Activated naive CD8-positive, alpha-beta T cell treated with anti-CD3 and anti-CD28 coated beads, Interleukin-2, amount 10 ng/mL, durations not matched to agents 7 days and 5 days (primary cell): ENCODE data around the gene OR4D10. TPM values are rescaled to one million over a fixed set of nuclear protein-coding genes. Genes with fewer than 3 reads are reported as not detected.
"Not testable (repeated sequence)": the region's sequence is repeated elsewhere in the genome, so short reads cannot be mapped to it uniquely, and the experiment has no call there.

Experiments
- ATAC-seq: fragments of 150-1000 bp; cut with Tn5 transposase; one replicate; pipeline ENCODE4 v1.10.0; 2021; ENCODE audit warnings: low read depth, moderate library complexity
- POLR2A ChIA-PET: fragments of 350-600 bp; sonication (Branson Sonifier 250); formaldehyde crosslinking; loops from one replicate; lab custom pipeline; 2021; ENCODE audit warnings: antibody characterized with exemption; lab: Charles Lee
- DNase-seq: peaks from one replicate; pipeline ENCODE4 v3.0.0; 2021
- H3K27ac Mint-ChIP-seq: one replicate; pipeline ENCODE4 v1.8.0; 2022; ENCODE audit warnings: mild to moderate bottlenecking, mixed read lengths
- H3K27me3 Mint-ChIP-seq: one replicate; pipeline ENCODE4 v1.8.0; 2022; ENCODE audit warnings: mild to moderate bottlenecking, moderate library complexity, mixed read lengths
- H3K36me3 Mint-ChIP-seq: one replicate; pipeline ENCODE4 v1.8.0; 2021; ENCODE audit warnings: mild to moderate bottlenecking, mixed read lengths
- H3K4me1 Mint-ChIP-seq: one replicate; pipeline ENCODE4 v1.8.0; 2021; ENCODE audit warnings: mixed read lengths
- H3K4me3 Mint-ChIP-seq: one replicate; pipeline ENCODE4 v1.8.0; 2022; ENCODE audit warnings: mild to moderate bottlenecking, moderate library complexity, mixed read lengths
- H3K9me3 Mint-ChIP-seq: one replicate; pipeline ENCODE4 v1.8.0; 2021; ENCODE audit warnings: mixed read lengths
- total RNA-seq, 2 experiments: library from RNA; stranded (reverse); gene quantifications; one replicate each; pipeline ENCODE4 v1.2.3, GENCODE V29; 2021

OR4D10 gene
- total RNA-seq: not detected

GRCh38 chr11:59473015-59473414 lies at the start of gene OR4D10:
OR4D10 (plus strand) TSS chr11:59473315; CDS start chr11:59477430, 4,115 bp downstream.
- Mint-ChIP-seq H3K9me3 (no peaks in the 10 kb centered on the region), H3K4me3 (no peak within 1 kb of the TSS), H3K4me1 (no peaks in the 10 kb centered on the region), H3K27me3 (peaks cover 16% of the 10 kb centered on the region), H3K36me3 (no peaks in the 10 kb centered on the region), H3K27ac (no peak within 1 kb of the TSS)
- ATAC-seq: no peak
- no peak for DNase-seq
- POLR2A ChIA-PET: interaction anchor here (0.5 kb wide), 1 partner anchor 796 kb away, joined by 3 read pairs; no protein-coding TSS in a partner anchor

- Mint-ChIP-seq H3K9me3 (no peaks in the 10 kb centered on the region), H3K27ac (no peak overlapping the region), H3K4me1 (peaks cover 6% of the 10 kb centered on the region), H3K4me3 (no peak overlapping the region), H3K36me3 (no peaks in the 10 kb centered on the region), H3K27me3 (no peaks in the 10 kb centered on the region)
- no peak for ATAC-seq
- DNase-seq: no peak
- POLR2A ChIA-PET: no interaction called here
These were observed 49.3 kb upstream of the OR4D10 start for GRCh38 chr11:59423835-59424234.

GRCh38 chr11:59425131-59425530 lies 48.0 kb upstream of the OR4D10 start:
- H3K4me1 Mint-ChIP-seq: peaks cover 6% of the 10 kb centered on the region
- DNase-seq: no peak
- H3K4me3 Mint-ChIP-seq: no peak overlapping the region
- H3K27ac Mint-ChIP-seq: no peak overlapping the region
- H3K9me3 Mint-ChIP-seq: no peaks in the 10 kb centered on the region
- POLR2A ChIA-PET: no interaction called here
- H3K36me3 Mint-ChIP-seq: no peaks in the 10 kb centered on the region
- H3K27me3 Mint-ChIP-seq: no peaks in the 10 kb centered on the region
- ATAC-seq: no peak

- H3K36me3 Mint-ChIP-seq: no peaks in the 10 kb centered on the region
- H3K4me3 Mint-ChIP-seq: no peak within 1 kb of the TSS
- peaks cover 4% of the 10 kb centered on the region for H3K27me3 Mint-ChIP-seq
- no peak for DNase-seq
- peaks cover 6% of the 10 kb centered on the region for H3K4me1 Mint-ChIP-seq
- no peak for ATAC-seq
- no peak within 1 kb of the TSS for H3K27ac Mint-ChIP-seq
- POLR2A ChIA-PET: no interaction called here
- H3K9me3 Mint-ChIP-seq: no peaks in the 10 kb centered on the region
These were observed 46.6 kb upstream of the OR4D10 start, which contains the start of gene OR5A2 for GRCh38 chr11:59426361-59427067. OR5A2 (minus strand) TSS chr11:59426413; CDS start chr11:59422953, 3,460 bp downstream.

GRCh38 chr11:59427068-59427382 lies 46.1 kb upstream of the OR4D10 start:
- Mint-ChIP-seq H3K4me1 (peaks cover 6% of the 10 kb centered on the region), H3K27me3 (peaks cover 5% of the 10 kb centered on the region), H3K4me3 (no peak overlapping the region), H3K27ac (no peak overlapping the region), H3K36me3 (no peaks in the 10 kb centered on the region), H3K9me3 (no peaks in the 10 kb centered on the region)
- no peak for ATAC-seq
- POLR2A ChIA-PET: no interaction called here
- DNase-seq: no peak

GRCh38 chr11:59429924-59430516 lies 43.1 kb upstream of the OR4D10 start:
- no peaks in the 10 kb centered on the region for H3K9me3 Mint-ChIP-seq
- POLR2A ChIA-PET: no interaction called here
- peaks cover 14% of the 10 kb centered on the region for H3K27me3 Mint-ChIP-seq
- H3K4me1 Mint-ChIP-seq: no peaks in the 10 kb centered on the region
- no peak overlapping the region for H3K4me3 Mint-ChIP-seq
- ATAC-seq: peak; percentile 50
- H3K27ac Mint-ChIP-seq: no peak overlapping the region
- H3K36me3 Mint-ChIP-seq: no peaks in the 10 kb centered on the region
- DNase-seq: no peak

GRCh38 chr11:59436169-59436568 lies 36.9 kb upstream of the OR4D10 start, which contains the start of gene OR5A1:
OR5A1 (plus strand) TSS chr11:59436469; CDS start chr11:59443169, 6,700 bp downstream.
- ATAC-seq: no peak
- no peaks in the 10 kb centered on the region for H3K9me3 Mint-ChIP-seq
- peaks cover 27% of the 10 kb centered on the region for H3K27me3 Mint-ChIP-seq

GRCh38 chr11:59437770-59438169 lies 35.3 kb upstream of the OR4D10 start:
- Mint-ChIP-seq H3K9me3 (no peaks in the 10 kb centered on the region), H3K4me3 (no peak overlapping the region), H3K27ac (no peak overlapping the region), H3K36me3 (no peaks in the 10 kb centered on the region), H3K27me3 (peaks cover 22% of the 10 kb centered on the region), H3K4me1 (no peaks in the 10 kb centered on the region)
- ATAC-seq: no peak
- DNase-seq: no peak
- POLR2A ChIA-PET: no interaction called here

More at GRCh38 chr11:59436169-59436568, 36.9 kb upstream of the OR4D10 start, which contains the start of gene OR5A1:
- no peaks in the 10 kb centered on the region for H3K36me3 Mint-ChIP-seq
- no peak for DNase-seq
- H3K27ac Mint-ChIP-seq: no peak within 1 kb of the TSS
- POLR2A ChIA-PET: no interaction called here
- no peak within 1 kb of the TSS for H3K4me3 Mint-ChIP-seq
- no peaks in the 10 kb centered on the region for H3K4me1 Mint-ChIP-seq

- H3K27me3 Mint-ChIP-seq: peaks cover 15% of the 10 kb centered on the region
- H3K27ac Mint-ChIP-seq, H3K36me3 Mint-ChIP-seq, H3K4me3 Mint-ChIP-seq, DNase-seq, POLR2A ChIA-PET, ATAC-seq, H3K4me1 Mint-ChIP-seq: not testable (repeated sequence)
- H3K9me3 Mint-ChIP-seq: peaks cover 11% of the 10 kb centered on the region
These were observed 27.5 kb upstream of the OR4D10 start for GRCh38 chr11:59445624-59446023.

- no peaks in the 10 kb centered on the region for H3K4me1 Mint-ChIP-seq
- H3K9me3 Mint-ChIP-seq: peaks cover 11% of the 10 kb centered on the region
- H3K36me3 Mint-ChIP-seq: no peaks in the 10 kb centered on the region
- H3K4me3 Mint-ChIP-seq: no peak overlapping the region
- ATAC-seq: no peak
- H3K27me3 Mint-ChIP-seq: peaks cover 22% of the 10 kb centered on the region
- DNase-seq: no peak
- no peak overlapping the region for H3K27ac Mint-ChIP-seq
- POLR2A ChIA-PET: no interaction called here
These were observed 24.6 kb upstream of the OR4D10 start for GRCh38 chr11:59448484-59448883.

- no peak for ATAC-seq
- H3K9me3 Mint-ChIP-seq: no peaks in the 10 kb centered on the region
- H3K36me3 Mint-ChIP-seq: no peaks in the 10 kb centered on the region
- no peak within 1 kb of the TSS for H3K27ac Mint-ChIP-seq
- no peak for DNase-seq
- POLR2A ChIA-PET: no interaction called here
- no peaks in the 10 kb centered on the region for H3K4me1 Mint-ChIP-seq
- peaks cover 14% of the 10 kb centered on the region for H3K27me3 Mint-ChIP-seq
- no peak within 1 kb of the TSS for H3K4me3 Mint-ChIP-seq
These were observed 16.5 kb upstream of the OR4D10 start, which contains the start of gene OR4D6 for GRCh38 chr11:59456661-59457060. OR4D6 (plus strand) TSS chr11:59456961; CDS start chr11:59456961, 0 bp downstream.

- Mint-ChIP-seq H3K36me3 (no peaks in the 10 kb centered on the region), H3K4me1 (no peaks in the 10 kb centered on the region), H3K27ac (no peak overlapping the region), H3K27me3 (peaks cover 15% of the 10 kb centered on the region), H3K9me3 (no peaks in the 10 kb centered on the region), H3K4me3 (no peak overlapping the region)
- DNase-seq (no peak), ATAC-seq (no peak)
- POLR2A ChIA-PET: no interaction called here
These were observed 13.2 kb upstream of the OR4D10 start for GRCh38 chr11:59459916-59460315.

GRCh38 chr11:59463190-59463641 lies 9.9 kb upstream of the OR4D10 start:
- no peak for ATAC-seq
- DNase-seq: no peak
- H3K36me3 Mint-ChIP-seq: no peaks in the 10 kb centered on the region
- no peaks in the 10 kb centered on the region for H3K4me1 Mint-ChIP-seq
- H3K9me3 Mint-ChIP-seq: no peaks in the 10 kb centered on the region
- H3K27ac Mint-ChIP-seq: no peak overlapping the region
- no peak overlapping the region for H3K4me3 Mint-ChIP-seq
- peaks cover 16% of the 10 kb centered on the region for H3K27me3 Mint-ChIP-seq
- POLR2A ChIA-PET: no interaction called here

GRCh38 chr11:59475176-59475575 lies 2.1 kb downstream of the OR4D10 start:
- H3K4me3 Mint-ChIP-seq: no peak overlapping the region

More at GRCh38 chr11:59475176-59475575, 2.1 kb downstream of the OR4D10 start:
- Mint-ChIP-seq H3K4me1 (no peaks in the 10 kb centered on the region), H3K36me3 (no peaks in the 10 kb centered on the region), H3K9me3 (no peaks in the 10 kb centered on the region), H3K27ac (no peak overlapping the region), H3K27me3 (peaks cover 12% of the 10 kb centered on the region)
- POLR2A ChIA-PET: no interaction called here
- DNase-seq (no peak), ATAC-seq (no peak)
